Measurements from ENCODE around the gene CHCHD3.

CHCHD3 gene

DNA sequence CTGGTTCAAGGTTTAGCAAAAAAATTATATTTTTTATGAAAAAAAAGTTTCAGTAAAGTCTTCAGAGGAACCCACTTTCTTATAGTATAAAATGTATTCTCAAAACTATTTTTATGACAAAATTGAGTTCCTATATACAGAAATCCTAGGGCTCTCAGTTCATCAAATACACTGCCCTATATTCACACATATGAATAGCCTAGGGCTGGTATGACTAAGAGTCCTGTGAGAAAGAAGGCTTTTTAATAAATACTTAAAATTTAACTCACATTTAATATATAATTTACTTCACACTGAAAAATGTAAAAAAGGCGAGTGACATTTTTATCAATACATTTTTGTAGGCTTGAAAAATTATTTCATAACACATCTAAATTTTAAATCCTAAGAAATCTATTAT is 16.6 kb downstream of the CHCHD3 start:
- no peak overlapping the region for H3K4me3 ChIP-seq (ENCODE audit: low read depth, low read length)
- DNase-seq (ENCODE audit: low read depth): no peak
- in situ Hi-C loops (cut with HindIII; ENCODE audit: low sequenced_read_pairs): no loop called here
- TF ChIP-seq, protein P1, sequence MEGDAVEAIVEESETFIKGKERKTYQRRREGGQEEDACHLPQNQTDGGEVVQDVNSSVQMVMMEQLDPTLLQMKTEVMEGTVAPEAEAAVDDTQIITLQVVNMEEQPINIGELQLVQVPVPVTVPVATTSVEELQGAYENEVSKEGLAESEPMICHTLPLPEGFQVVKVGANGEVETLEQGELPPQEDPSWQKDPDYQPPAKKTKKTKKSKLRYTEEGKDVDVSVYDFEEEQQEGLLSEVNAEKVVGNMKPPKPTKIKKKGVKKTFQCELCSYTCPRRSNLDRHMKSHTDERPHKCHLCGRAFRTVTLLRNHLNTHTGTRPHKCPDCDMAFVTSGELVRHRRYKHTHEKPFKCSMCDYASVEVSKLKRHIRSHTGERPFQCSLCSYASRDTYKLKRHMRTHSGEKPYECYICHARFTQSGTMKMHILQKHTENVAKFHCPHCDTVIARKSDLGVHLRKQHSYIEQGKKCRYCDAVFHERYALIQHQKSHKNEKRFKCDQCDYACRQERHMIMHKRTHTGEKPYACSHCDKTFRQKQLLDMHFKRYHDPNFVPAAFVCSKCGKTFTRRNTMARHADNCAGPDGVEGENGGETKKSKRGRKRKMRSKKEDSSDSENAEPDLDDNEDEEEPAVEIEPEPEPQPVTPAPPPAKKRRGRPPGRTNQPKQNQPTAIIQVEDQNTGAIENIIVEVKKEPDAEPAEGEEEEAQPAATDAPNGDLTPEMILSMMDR (IDR thresholded peaks at IDR 0.05; ENCODE audit: low read depth, low read length, missing control alignments): no peak

DNA sequence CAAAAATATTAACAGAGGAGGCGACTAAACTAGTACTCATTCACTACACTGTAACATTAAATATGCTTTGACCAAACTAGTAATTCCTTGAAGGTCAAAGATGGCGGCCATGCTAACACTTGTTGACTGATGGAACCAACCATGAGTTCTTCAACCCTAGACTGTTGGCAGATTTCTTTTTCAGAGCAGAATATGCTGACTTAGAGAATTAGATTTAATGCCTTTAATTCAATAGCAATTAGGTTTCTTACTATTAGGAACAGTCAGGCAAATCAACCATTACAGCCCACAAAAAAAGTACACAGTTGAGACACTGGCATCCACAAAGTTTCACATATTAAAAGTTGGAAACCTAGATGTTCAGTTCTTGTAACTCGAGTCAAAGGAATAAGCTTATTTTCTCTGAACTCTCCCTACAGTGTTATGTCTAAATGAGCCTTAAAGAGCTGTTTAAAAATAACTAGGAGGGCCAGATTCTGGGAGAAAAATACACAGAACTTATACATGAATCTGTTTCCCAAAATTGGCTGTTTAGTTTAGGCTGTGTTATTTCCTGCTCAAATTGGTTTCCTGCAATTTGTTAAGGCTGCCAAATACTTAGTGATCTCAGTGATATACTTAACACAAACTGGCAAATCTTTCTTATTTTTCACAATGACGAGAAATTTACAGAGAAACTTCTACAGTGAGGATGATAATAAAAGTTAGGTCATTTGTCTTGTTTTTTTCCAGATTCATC is 17.6 kb downstream of the CHCHD3 start:
- no peak overlapping the region for H3K4me3 ChIP-seq (ENCODE audit: low read depth, low read length)
- in situ Hi-C loops (cut with HindIII; ENCODE audit: low sequenced_read_pairs): no loop called here
- DNase-seq (ENCODE audit: low read depth): no peak
- TF ChIP-seq, protein P1 (IDR thresholded peaks at IDR 0.05; ENCODE audit: low read depth, low read length, missing control alignments): no peak

- in situ Hi-C loops (cut with HindIII; ENCODE audit: low sequenced_read_pairs): no loop called here
- TF ChIP-seq, protein P1 (IDR thresholded peaks at IDR 0.05; ENCODE audit: low read depth, low read length, missing control alignments): no peak
- DNase-seq (ENCODE audit: low read depth): no peak
- H3K4me3 ChIP-seq (ENCODE audit: low read depth, low read length): no peak overlapping the region
Observed at GRCh38 chr7:133061792-133062191, 20.1 kb downstream of the CHCHD3 start.

DNA sequence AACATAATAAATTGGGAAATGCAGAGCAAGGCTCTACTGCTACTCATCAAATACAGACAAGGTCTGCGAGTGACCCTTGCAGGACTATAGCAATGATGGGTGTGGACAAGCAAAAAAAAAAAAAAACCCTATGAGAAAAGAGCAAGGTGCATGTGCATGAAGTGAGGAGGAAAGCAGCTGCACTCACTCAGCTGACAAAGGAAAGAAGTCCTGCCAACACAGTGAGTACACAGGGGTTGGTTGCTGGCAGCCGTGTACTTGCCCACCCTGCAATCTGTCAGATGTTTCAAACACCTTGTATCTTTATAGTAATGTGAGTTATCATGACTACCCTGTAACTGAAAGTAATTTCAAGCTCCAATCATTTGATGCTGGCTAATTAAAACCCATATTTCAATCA is 20.5 kb downstream of the CHCHD3 start:
- in situ Hi-C loops (cut with HindIII; ENCODE audit: low sequenced_read_pairs): no loop called here
- H3K4me3 ChIP-seq (ENCODE audit: low read depth, low read length): no peak overlapping the region
- TF ChIP-seq, protein P1 (IDR thresholded peaks at IDR 0.05; ENCODE audit: low read depth, low read length, missing control alignments): no peak
- DNase-seq (ENCODE audit: low read depth): no peak

DNA sequence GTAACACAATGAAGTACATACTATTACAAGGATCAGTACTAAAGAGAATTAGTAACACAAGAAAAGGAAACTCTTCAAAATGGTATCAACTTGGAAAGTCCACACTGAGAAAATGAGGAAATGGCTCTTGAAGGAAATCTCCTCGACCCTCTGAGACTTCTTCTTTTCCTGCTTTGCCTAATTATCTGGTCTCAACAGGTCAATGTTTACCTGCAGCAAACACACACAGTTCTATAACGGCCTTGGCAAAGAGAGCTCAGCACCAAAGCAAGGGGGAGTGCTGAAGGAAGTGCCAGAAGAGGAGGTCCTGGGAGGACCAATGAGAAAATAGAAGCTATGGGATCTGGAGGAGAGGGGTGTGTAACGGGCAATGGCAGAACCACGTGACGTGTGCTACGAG is 21.9 kb downstream of the CHCHD3 start:
- TF ChIP-seq, protein P1 (IDR thresholded peaks at IDR 0.05; ENCODE audit: low read depth, low read length, missing control alignments): no peak
- in situ Hi-C loops (cut with HindIII; ENCODE audit: low sequenced_read_pairs): no loop called here
- DNase-seq (ENCODE audit: low read depth): no peak
- H3K4me3 ChIP-seq (ENCODE audit: low read depth, low read length): no peak overlapping the region

DNA sequence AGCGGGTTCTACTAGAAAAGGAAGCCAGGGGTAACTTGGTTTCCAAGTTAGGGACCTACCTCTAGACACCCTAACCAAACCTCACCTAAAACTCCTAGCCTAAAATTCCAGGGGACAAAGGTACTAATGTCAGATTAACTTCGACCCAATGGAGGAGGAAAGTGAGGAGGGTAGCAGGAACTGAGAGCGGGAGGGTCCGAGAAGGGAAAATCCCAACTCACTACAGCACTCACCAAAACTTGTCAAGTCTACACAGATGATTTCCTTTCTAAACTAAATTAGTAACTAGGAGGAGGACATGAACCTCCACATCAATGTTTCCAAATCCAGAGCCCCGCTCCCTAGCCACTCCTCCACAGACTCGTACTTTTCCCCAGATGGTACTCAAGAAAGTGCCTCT is 22.6 kb downstream of the CHCHD3 start:
- H3K4me3 ChIP-seq (ENCODE audit: low read depth, low read length): no peak overlapping the region
- TF ChIP-seq, protein P1 (IDR thresholded peaks at IDR 0.05; ENCODE audit: low read depth, low read length, missing control alignments): no peak
- in situ Hi-C loops (cut with HindIII; ENCODE audit: low sequenced_read_pairs): no loop called here
- DNase-seq (ENCODE audit: low read depth): no peak

Measured in astrocyte of the cerebellum (primary cell).